Measurements from ENCODE around the gene WDR70. TPM values are rescaled to one million over a fixed set of nuclear protein-coding genes. Genes with fewer than 3 reads are reported as not detected.

The WDR70 gene
- total RNA-seq, 2 experiments from 2014 or later, result 24.5 to 34.6 TPM

DNA sequence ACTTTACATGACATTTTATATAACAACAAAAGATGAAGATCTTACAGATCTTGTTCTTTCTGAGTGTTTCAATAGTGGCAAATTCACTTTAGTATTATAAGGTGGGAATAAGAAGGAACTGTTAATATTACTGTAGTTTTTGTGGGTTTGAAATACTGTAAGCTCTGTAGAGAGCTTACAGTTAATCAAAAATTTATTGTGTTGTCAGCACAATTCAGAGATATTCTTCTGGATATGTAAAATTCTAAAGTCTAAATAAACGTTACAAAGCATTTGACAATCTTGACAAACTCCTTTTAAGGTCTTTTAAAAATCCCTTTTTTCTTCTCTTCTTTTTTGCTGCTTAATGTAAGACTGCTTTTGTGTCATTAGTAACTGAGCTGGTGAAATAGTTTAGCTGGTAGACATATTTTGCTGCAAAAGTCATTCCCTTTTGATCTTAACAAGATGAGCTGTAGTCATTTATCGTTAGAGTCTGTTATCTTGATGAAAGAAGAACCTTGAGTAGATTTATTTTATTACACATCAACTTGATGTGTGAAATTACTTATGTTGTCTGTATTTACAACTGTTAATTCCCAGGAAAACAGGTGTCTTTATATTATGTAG, 186.0 kb downstream of the WDR70 start:
- ATAC-seq (ENCODE audit: poor library complexity), result no peak
- Mint-ChIP-seq H3K4me3 (no peak overlapping the region), H3K9me3 (no peaks in the 10 kb centered on the region), H3K27me3 (no peaks in the 10 kb centered on the region), H3K27ac (no peak overlapping the region), H3K4me1 (ENCODE audit: low read depth) (no peaks in the 10 kb centered on the region), H3K36me3 (ENCODE audit: low read depth) (peaks cover 34% of the 10 kb centered on the region)
- H3K9me3 ChIP-seq (ENCODE audit: control insufficient read depth in 1 of 2, insufficient read depth in 1 of 2, low read length in 2 of 2), result no peaks in the 10 kb centered on the region
- no peaks in the 10 kb centered on the region for H3K27me3 ChIP-seq (ENCODE audit: control insufficient read depth in 1 of 2, insufficient read depth in 2 of 2, low read length in 2 of 2)
- H3K4me1 ChIP-seq (ENCODE audit: insufficient read depth, low read length), result no peaks in the 10 kb centered on the region
- no peak overlapping the region for H3K4me3 ChIP-seq (ENCODE audit: low read length)
- TF ChIP-seq, protein P1, sequence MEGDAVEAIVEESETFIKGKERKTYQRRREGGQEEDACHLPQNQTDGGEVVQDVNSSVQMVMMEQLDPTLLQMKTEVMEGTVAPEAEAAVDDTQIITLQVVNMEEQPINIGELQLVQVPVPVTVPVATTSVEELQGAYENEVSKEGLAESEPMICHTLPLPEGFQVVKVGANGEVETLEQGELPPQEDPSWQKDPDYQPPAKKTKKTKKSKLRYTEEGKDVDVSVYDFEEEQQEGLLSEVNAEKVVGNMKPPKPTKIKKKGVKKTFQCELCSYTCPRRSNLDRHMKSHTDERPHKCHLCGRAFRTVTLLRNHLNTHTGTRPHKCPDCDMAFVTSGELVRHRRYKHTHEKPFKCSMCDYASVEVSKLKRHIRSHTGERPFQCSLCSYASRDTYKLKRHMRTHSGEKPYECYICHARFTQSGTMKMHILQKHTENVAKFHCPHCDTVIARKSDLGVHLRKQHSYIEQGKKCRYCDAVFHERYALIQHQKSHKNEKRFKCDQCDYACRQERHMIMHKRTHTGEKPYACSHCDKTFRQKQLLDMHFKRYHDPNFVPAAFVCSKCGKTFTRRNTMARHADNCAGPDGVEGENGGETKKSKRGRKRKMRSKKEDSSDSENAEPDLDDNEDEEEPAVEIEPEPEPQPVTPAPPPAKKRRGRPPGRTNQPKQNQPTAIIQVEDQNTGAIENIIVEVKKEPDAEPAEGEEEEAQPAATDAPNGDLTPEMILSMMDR (IDR thresholded peaks at IDR 0.05), result no peak
- CTCF ChIA-PET, result no interaction called here
- H3K36me3 ChIP-seq (ENCODE audit: insufficient read depth, low read length), result no peaks in the 10 kb centered on the region
- POLR2A ChIA-PET, result interaction anchor here (1.4 kb wide), 1 partner anchor 9 kb away, joined by 5 read pairs; no protein-coding TSS in a partner anchor
- intact Hi-C loops (cut with DNase I, micrococcal nuclease), result no loop called here
- H3K27ac ChIP-seq (ENCODE audit: low read depth in 1 of 2, low read length in 2 of 2), result no peak overlapping the region
- no peak for DNase-seq

DNA sequence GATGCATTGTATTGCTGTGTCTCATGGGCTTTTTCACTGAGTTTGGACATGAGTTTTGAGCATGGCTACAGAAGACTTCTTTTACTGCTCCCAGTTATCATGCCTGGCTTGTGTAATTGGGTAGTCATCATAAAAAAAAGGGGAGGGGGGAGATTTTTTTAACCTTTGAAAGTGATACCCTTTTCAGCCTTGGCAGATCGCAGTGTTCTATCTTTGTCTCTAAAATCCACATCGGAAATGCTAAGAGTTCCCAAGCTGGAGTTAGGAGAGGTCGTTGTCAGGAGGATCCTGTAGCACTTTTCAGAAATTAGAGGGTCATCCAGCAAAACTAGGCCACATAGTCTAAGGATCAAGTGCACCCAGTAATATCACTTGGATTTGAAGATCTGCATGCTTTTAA, 188.4 kb downstream of the WDR70 start:
- no peak overlapping the region for H3K27ac Mint-ChIP-seq
- Histone ChIP-seq H3K27me3 (ENCODE audit: control insufficient read depth in 1 of 2, insufficient read depth in 2 of 2, low read length in 2 of 2) (no peaks in the 10 kb centered on the region), H3K27ac (ENCODE audit: low read depth in 1 of 2, low read length in 2 of 2) (no peak overlapping the region), H3K36me3 (ENCODE audit: insufficient read depth, low read length) (no peaks in the 10 kb centered on the region), H3K4me1 (ENCODE audit: insufficient read depth, low read length) (no peaks in the 10 kb centered on the region), H3K9me3 (ENCODE audit: control insufficient read depth in 1 of 2, insufficient read depth in 1 of 2, low read length in 2 of 2) (no peaks in the 10 kb centered on the region), H3K4me3 (ENCODE audit: low read length) (no peak overlapping the region)
- DNase-seq (no peak), ATAC-seq (ENCODE audit: poor library complexity) (no peak)
- intact Hi-C loops (cut with DNase I, micrococcal nuclease), result no loop called here
- peaks cover 40% of the 10 kb centered on the region for H3K36me3 Mint-ChIP-seq (ENCODE audit: low read depth)
- H3K27me3 Mint-ChIP-seq, result no peaks in the 10 kb centered on the region
- TF ChIP-seq, protein P1 (IDR thresholded peaks at IDR 0.05), result no peak
- peaks cover 5% of the 10 kb centered on the region for H3K4me1 Mint-ChIP-seq (ENCODE audit: low read depth)
- no peak overlapping the region for H3K4me3 Mint-ChIP-seq
- POLR2A ChIA-PET, result no interaction called here
- CTCF ChIA-PET, result no interaction called here
- no peaks in the 10 kb centered on the region for H3K9me3 Mint-ChIP-seq

DNA sequence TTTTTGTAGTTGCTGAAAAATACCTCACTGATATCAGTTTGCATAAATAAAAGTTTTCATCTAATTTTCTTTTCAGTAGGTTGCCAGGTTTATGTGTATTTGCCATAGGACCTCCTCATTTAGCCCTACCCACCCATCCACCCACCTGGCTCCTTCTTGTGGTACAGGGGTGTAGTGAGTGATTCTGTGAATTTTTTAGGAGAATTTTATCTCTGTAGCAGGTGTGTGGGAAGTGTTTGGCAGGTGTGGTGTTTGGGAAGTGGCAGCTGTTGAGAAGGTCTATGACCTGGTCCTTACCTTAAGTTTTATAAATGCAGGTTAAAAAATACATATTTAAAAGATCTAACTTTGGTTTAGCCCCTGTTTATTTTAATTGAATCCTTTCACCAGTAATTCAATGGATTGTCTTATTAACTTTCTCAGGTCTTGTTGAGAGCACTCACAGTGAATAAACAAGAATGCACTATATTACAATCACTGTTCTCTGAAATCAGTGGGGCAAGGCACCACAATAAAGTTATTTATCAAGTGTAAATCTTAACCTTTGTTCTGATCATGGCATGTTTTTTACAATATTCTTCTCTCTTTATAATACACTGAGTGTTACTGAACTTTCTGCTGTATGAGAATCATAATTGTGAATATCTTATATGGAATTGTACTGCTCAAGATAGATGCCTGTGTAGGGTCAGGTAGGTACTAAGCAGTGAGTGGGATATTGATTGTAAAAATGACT, 189.1 kb downstream of the WDR70 start:
- intact Hi-C loops (cut with DNase I, micrococcal nuclease), result no loop called here
- TF ChIP-seq, protein P1 (IDR thresholded peaks at IDR 0.05), result no peak
- Histone ChIP-seq H3K27ac (ENCODE audit: low read depth in 1 of 2, low read length in 2 of 2) (no peak overlapping the region), H3K4me1 (ENCODE audit: insufficient read depth, low read length) (no peaks in the 10 kb centered on the region), H3K36me3 (ENCODE audit: insufficient read depth, low read length) (no peaks in the 10 kb centered on the region), H3K9me3 (ENCODE audit: control insufficient read depth in 1 of 2, insufficient read depth in 1 of 2, low read length in 2 of 2) (no peaks in the 10 kb centered on the region), H3K4me3 (ENCODE audit: low read length) (no peak overlapping the region), H3K27me3 (ENCODE audit: control insufficient read depth in 1 of 2, insufficient read depth in 2 of 2, low read length in 2 of 2) (no peaks in the 10 kb centered on the region)
- CTCF ChIA-PET, result no interaction called here
- peaks cover 11% of the 10 kb centered on the region for H3K4me1 Mint-ChIP-seq (ENCODE audit: low read depth)
- no peaks in the 10 kb centered on the region for H3K9me3 Mint-ChIP-seq
- no peak overlapping the region for H3K27ac Mint-ChIP-seq
- DNase-seq (no peak), ATAC-seq (ENCODE audit: poor library complexity) (no peak)
- POLR2A ChIA-PET, result no interaction called here
- H3K4me3 Mint-ChIP-seq, result no peak overlapping the region
- H3K27me3 Mint-ChIP-seq, result no peaks in the 10 kb centered on the region
- H3K36me3 Mint-ChIP-seq (ENCODE audit: low read depth), result peaks cover 46% of the 10 kb centered on the region
